Chondrocyte (in vitro differentiated cells): ENCODE results near the gene REPS2. TPM values are rescaled to one million over a fixed set of nuclear protein-coding genes. Genes with fewer than 3 reads are reported as not detected.

ENCODE experiments used
- DNase-seq: peaks from one replicate; pipeline ENCODE4 v3.0.0; 2021; ENCODE audit warnings: mixed read lengths, low spot score
- H3K27ac Mint-ChIP-seq: one replicate; pipeline ENCODE4 v1.8.0; 2021; ENCODE audit warnings: mild to moderate bottlenecking, moderate library complexity, mixed read lengths; ENCODE audit not compliant: unreplicated experiment
- H3K27me3 Mint-ChIP-seq: 2 replicates; pipeline ENCODE4 v1.8.0; 2021; ENCODE audit warnings: low read depth, mixed read lengths
- H3K36me3 Mint-ChIP-seq: 2 replicates; pipeline ENCODE4 v1.8.0; 2021; ENCODE audit warnings: low read depth, mixed read lengths
- H3K4me1 Mint-ChIP-seq: 2 replicates; pipeline ENCODE4 v1.8.0; 2021; ENCODE audit warnings: low read depth, mild to moderate bottlenecking, mixed read lengths
- H3K4me3 Mint-ChIP-seq: one replicate; pipeline ENCODE4 v1.8.0; 2021; ENCODE audit warnings: mild to moderate bottlenecking, moderate library complexity, mixed read lengths; ENCODE audit not compliant: unreplicated experiment
- H3K9me3 Mint-ChIP-seq: 2 replicates; pipeline ENCODE4 v1.8.0; 2021; ENCODE audit warnings: low read depth, mixed read lengths
- CTCF ChIP-seq: fragments of 200-600 bp; sonication (generic); IDR thresholded peaks from 2 replicates; pipeline ENCODE4 v1.5.0; 2021; ENCODE audit warnings: antibody characterized with exemption, mild to moderate bottlenecking, moderate library complexity
- total RNA-seq: library from RNA; stranded (reverse); gene quantifications from 3 replicates; pipeline ENCODE4 v1.2.1, GENCODE V29; 2021

The REPS2 gene
- total RNA-seq, 1 donor from 2014 or later: 2.4 TPM

DNA sequence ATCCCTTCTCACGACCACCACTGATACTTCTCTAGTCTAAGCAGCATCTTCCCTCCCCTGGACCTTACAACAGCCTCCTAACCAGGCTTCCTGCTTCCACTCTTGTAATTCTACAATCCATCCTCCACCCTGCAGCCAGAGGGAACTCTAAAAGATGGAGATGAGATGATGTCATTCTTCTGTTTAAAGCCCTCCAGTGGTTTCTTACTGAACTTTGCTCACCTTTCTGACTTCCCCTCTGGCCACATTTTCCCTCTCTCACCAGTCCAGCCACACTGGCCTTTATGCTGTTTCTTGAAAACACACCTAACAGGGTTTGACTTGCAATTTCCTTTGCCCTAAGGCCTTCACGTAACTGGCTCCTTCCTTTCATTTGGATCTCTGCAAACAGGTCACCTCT lies 237.1 kb downstream of the REPS2 start:
- no peak overlapping the region for H3K27ac Mint-ChIP-seq
- no peaks in the 10 kb centered on the region for H3K4me1 Mint-ChIP-seq

DNA sequence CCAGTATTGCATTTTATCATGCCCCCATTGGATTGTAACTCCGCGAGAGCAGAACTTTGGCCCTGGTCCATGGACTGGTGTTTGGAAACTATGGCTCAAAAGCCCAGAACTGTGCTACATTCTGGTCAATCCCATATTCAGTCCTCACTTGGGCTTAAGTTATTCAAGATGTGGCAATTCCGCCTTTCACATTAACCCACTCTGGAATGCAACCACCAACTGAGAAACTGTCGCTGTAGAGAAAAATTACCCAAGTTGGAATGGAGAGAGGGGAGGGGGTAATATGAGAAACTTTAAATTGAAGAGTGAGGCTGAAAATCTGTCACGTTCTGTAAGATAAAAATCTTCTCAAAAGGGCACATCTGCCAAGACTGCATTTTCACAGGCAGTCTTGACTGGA lies 239.0 kb downstream of the REPS2 start:
- H3K4me3 Mint-ChIP-seq: no peak overlapping the region
- peaks cover 1% of the 10 kb centered on the region for H3K36me3 Mint-ChIP-seq
- DNase-seq: no peak
- no peak overlapping the region for H3K27ac Mint-ChIP-seq
- no peaks in the 10 kb centered on the region for H3K4me1 Mint-ChIP-seq
- TF ChIP-seq CTCF: no peak
- H3K27me3 Mint-ChIP-seq: peaks cover 4% of the 10 kb centered on the region
- H3K9me3 Mint-ChIP-seq: peaks cover 15% of the 10 kb centered on the region

More for the DNA sequence above, 237.1 kb downstream of the REPS2 start:
- TF ChIP-seq CTCF: no peak
- Mint-ChIP-seq H3K27me3 (peaks cover 4% of the 10 kb centered on the region), H3K36me3 (no peaks in the 10 kb centered on the region), H3K4me3 (no peak overlapping the region), H3K9me3 (peaks cover 7% of the 10 kb centered on the region)
- DNase-seq: no peak

- Mint-ChIP-seq H3K27ac (no peak overlapping the region), H3K4me1 (no peaks in the 10 kb centered on the region), H3K36me3 (peaks cover 1% of the 10 kb centered on the region), H3K4me3 (no peak overlapping the region), H3K9me3 (peaks cover 15% of the 10 kb centered on the region), H3K27me3 (peaks cover 2% of the 10 kb centered on the region)
- TF ChIP-seq CTCF: no peak
- no peak for DNase-seq
Observed at GRCh38 chrX:17187136-17187756, 240.8 kb downstream of the REPS2 start.

GRCh38 chrX:17192106-17192505 lies 245.6 kb downstream of the REPS2 start:
- H3K36me3 Mint-ChIP-seq: peaks cover 1% of the 10 kb centered on the region

More at GRCh38 chrX:17192106-17192505, 245.6 kb downstream of the REPS2 start:
- no peak for DNase-seq
- Mint-ChIP-seq H3K27me3 (peaks cover 4% of the 10 kb centered on the region), H3K27ac (no peak overlapping the region), H3K9me3 (peaks cover 8% of the 10 kb centered on the region), H3K4me1 (no peaks in the 10 kb centered on the region), H3K4me3 (no peak overlapping the region)
- no peak for TF ChIP-seq CTCF

Other genes starting within 250 kb of the REPS2 start
- 25.3 to 29.7 TPM (median 26.1 TPM) in 3 replicates for gene CTPS2, start 234.0 kb upstream of the REPS2 start, total RNA-seq
- gene SYAP1, start 227.0 kb upstream of the REPS2 start, total RNA-seq: 52.8 to 53.4 TPM (median 53.3 TPM) in 3 replicates
- gene TXLNG, start 160.2 kb upstream of the REPS2 start, total RNA-seq: 8.9 to 11.6 TPM (median 9.1 TPM) in 3 replicates
- 122 to 151 TPM (median 142 TPM) in 3 replicates for gene RBBP7, start 76.3 kb upstream of the REPS2 start, total RNA-seq